ENCODE data around the gene PRICKLE2. TPM values are rescaled to one million over a fixed set of nuclear protein-coding genes. Genes with fewer than 3 reads are reported as not detected.

The PRICKLE2 gene
- total RNA-seq, 4 donors from 2014 or later = 28.8 to 48.1 (median 38.5) TPM

GRCh38 chr3:64053117-64053516, 172.1 kb downstream of the PRICKLE2 start:
- DNase-seq = no peak
- TF ChIP-seq CTCF (IDR thresholded peaks at IDR 0.05) (no peak), POLR2A (IDR thresholded peaks at IDR 0.05) (no peak)
- H3K27me3 ChIP-seq = no peaks in the 10 kb centered on the region
- no peaks in the 10 kb centered on the region for H3K9me3 ChIP-seq
- H3K27ac ChIP-seq = no peak overlapping the region
- intact Hi-C loops (cut with DNase I) = no loop called here
- no peak overlapping the region for H3K4me3 ChIP-seq (replicated peaks in 1 of 3)
- H3K4me1 ChIP-seq = peaks cover 10% of the 10 kb centered on the region in 2 donors
- no peaks in the 10 kb centered on the region for H3K36me3 ChIP-seq

- WGBS, 2 donors = 84 to 91% methylated on average over 4 of the region's 4 CpGs
- H3K27me3 ChIP-seq = no peaks in the 10 kb centered on the region
- no peaks in the 10 kb centered on the region for H3K36me3 ChIP-seq
- no peak for DNase-seq
- intact Hi-C loops (cut with DNase I) = loop anchor here (10.0 kb wide), 1 partner anchor 95 kb away; no protein-coding TSS in a partner anchor
- H3K9me3 ChIP-seq = no peaks in the 10 kb centered on the region
- no peak overlapping the region for H3K27ac ChIP-seq
- peaks cover 26 to 27% of the 10 kb centered on the region in 2 donors for H3K4me1 ChIP-seq
- no peak overlapping the region for H3K4me3 ChIP-seq (replicated peaks in 1 of 3)
- TF ChIP-seq CTCF (IDR thresholded peaks at IDR 0.05) (no peak), POLR2A (IDR thresholded peaks at IDR 0.05) (no peak)
Observed at GRCh38 chr3:64049832-64050231, 175.4 kb downstream of the PRICKLE2 start.

GRCh38 chr3:64049136-64049535, 176.1 kb downstream of the PRICKLE2 start:
- intact Hi-C loops (cut with DNase I) = loop anchor here (10.0 kb wide), 1 partner anchor 96 kb away; no protein-coding TSS in a partner anchor
- no peak for DNase-seq
- H3K4me3 ChIP-seq (replicated peaks in 1 of 3) = no peak overlapping the region
- TF ChIP-seq POLR2A (IDR thresholded peaks at IDR 0.05) = no peak
- no peak for TF ChIP-seq CTCF (IDR thresholded peaks at IDR 0.05)
- no peaks in the 10 kb centered on the region for H3K9me3 ChIP-seq
- H3K36me3 ChIP-seq = no peaks in the 10 kb centered on the region
- H3K27me3 ChIP-seq = no peaks in the 10 kb centered on the region
- H3K4me1 ChIP-seq = peaks cover 26 to 27% of the 10 kb centered on the region in 2 donors
- H3K27ac ChIP-seq = peak overlapping the region in 1 of 3 donors; percentile 78
- WGBS, 2 donors = 84 to 88% methylated on average over 3 of the region's 3 CpGs

- Histone ChIP-seq H3K4me3 (replicated peaks in 1 of 3) (no peak overlapping the region), H3K27ac (peak overlapping the region; percentile 78 to 91 (median 85)), H3K9me3 (no peaks in the 10 kb centered on the region), H3K4me1 (peaks cover 26 to 27% of the 10 kb centered on the region in 2 donors), H3K27me3 (no peaks in the 10 kb centered on the region), H3K36me3 (no peaks in the 10 kb centered on the region)
- TF ChIP-seq POLR2A (IDR thresholded peaks at IDR 0.05) (no peak), CTCF (IDR thresholded peaks at IDR 0.05) (no peak)
- 37 to 46% methylated on average over 3 of the region's 3 CpGs for WGBS, 2 donors
- intact Hi-C loops (cut with DNase I) = loop anchor here (10.0 kb wide), 1 partner anchor 96 kb away; no protein-coding TSS in a partner anchor
- DNase-seq = no peak
Observed at GRCh38 chr3:64048631-64049061, 176.6 kb downstream of the PRICKLE2 start.

GRCh38 chr3:64047787-64048186, 177.5 kb downstream of the PRICKLE2 start:
- H3K4me3 ChIP-seq (replicated peaks in 1 of 3) = no peak overlapping the region
- H3K9me3 ChIP-seq = no peaks in the 10 kb centered on the region
- 36 to 46% methylated on average over 7 of the region's 7 CpGs for WGBS, 2 donors
- intact Hi-C loops (cut with DNase I) = loop anchor here (10.0 kb wide), 1 partner anchor 97 kb away; no protein-coding TSS in a partner anchor
- no peaks in the 10 kb centered on the region for H3K27me3 ChIP-seq
- no peaks in the 10 kb centered on the region for H3K36me3 ChIP-seq
- DNase-seq = peak in 1 of 2 donors; percentile 20
- H3K27ac ChIP-seq = peak overlapping the region; percentile 78 to 91 (median 85)
- no peak for TF ChIP-seq CTCF (IDR thresholded peaks at IDR 0.05)
- no peak for TF ChIP-seq POLR2A (IDR thresholded peaks at IDR 0.05)
- H3K4me1 ChIP-seq = peaks cover 26 to 27% of the 10 kb centered on the region in 2 donors
